ELR (cell line): ENCODE measurements around the gene ZSCAN22.
"Not testable (repeated sequence)": the region's sequence is repeated elsewhere in the genome, so short reads cannot be mapped to it uniquely, and the experiment has no call there.

ENCODE experiments used
- DNase-seq: peaks from one replicate; pipeline ENCODE4 v3.0.0-alpha.2; 2015; ENCODE audit warnings: low read depth

Gene ZSCAN22

GRCh38 chr19:58374200-58374599 lies 47.4 kb downstream of the ZSCAN22 start:
- peak; percentile 47 for DNase-seq

- not testable (repeated sequence) for DNase-seq
Measured at GRCh38 chr19:58376724-58377123, 49.9 kb downstream of the ZSCAN22 start.

GRCh38 chr19:58379246-58379645 lies 52.5 kb downstream of the ZSCAN22 start:
- DNase-seq: no peak

GRCh38 chr19:58380037-58380661 lies 53.4 kb downstream of the ZSCAN22 start:
- no peak for DNase-seq

- peak; percentile 100 for DNase-seq
Measured at GRCh38 chr19:58380662-58381459, 54.1 kb downstream of the ZSCAN22 start, which contains the start of gene ZNF837. Gene ZNF837 (minus strand): TSS chr19:58381030. CDS start chr19:58369332, 11,698 bp downstream.

- no peak for DNase-seq
Measured at GRCh38 chr19:58381460-58382212, 54.8 kb downstream of the ZSCAN22 start.

GRCh38 chr19:58382997-58383603 lies 56.3 kb downstream of the ZSCAN22 start:
- DNase-seq: no peak

- no peak for DNase-seq
Measured at GRCh38 chr19:58385313-58385890, 58.6 kb downstream of the ZSCAN22 start.

GRCh38 chr19:58385891-58386575 lies 59.2 kb downstream of the ZSCAN22 start:
- DNase-seq: no peak

GRCh38 chr19:58386576-58387337 lies 60.0 kb downstream of the ZSCAN22 start, which contains the start of gene RPS5:
Gene RPS5 (plus strand): TSS chr19:58387269. CDS start chr19:58388138, 869 bp downstream.
- DNase-seq: peak; percentile 98

- no peak for DNase-seq
Measured at GRCh38 chr19:58387338-58388174, 60.8 kb downstream of the ZSCAN22 start.

- DNase-seq: no peak
Measured at GRCh38 chr19:58388175-58388526, 61.4 kb downstream of the ZSCAN22 start.
